BE2C (cell line): ENCODE results near the gene RNLS.

Experiments used
- DNase-seq: peaks from one replicate; pipeline ENCODE4 v3.0.0-alpha.2; 2020
- H3K27me3 ChIP-seq: fragments of 250-450 bp; sonication (Bioruptor Pico); 2 replicates; pipeline ENCODE4 v1.5.1; 2020; ENCODE audit warnings: mild to moderate bottlenecking
- H3K36me3 ChIP-seq: fragments of 250-450 bp; sonication (Bioruptor Pico); 2 replicates; pipeline ENCODE4 v1.5.1; 2020; ENCODE audit warnings: mild to moderate bottlenecking
- H3K4me1 ChIP-seq: fragments of 250-450 bp; sonication (Bioruptor Pico); 2 replicates; pipeline ENCODE4 v1.5.1; 2020
- H3K4me3 ChIP-seq: 2 replicates; pipeline ENCODE4 v1.5.1; 2011; ENCODE audit warnings: low read depth, low read length
- H3K9me3 ChIP-seq: fragments of 250-450 bp; sonication (Bioruptor Pico); 2 replicates; pipeline ENCODE4 v1.5.1; 2020
- CTCF ChIP-seq: IDR thresholded peaks from 2 replicates; pipeline ENCODE4 v1.5.1; 2012; ENCODE audit warnings: mild to moderate bottlenecking, low read depth, low read length

Gene RNLS

DNA sequence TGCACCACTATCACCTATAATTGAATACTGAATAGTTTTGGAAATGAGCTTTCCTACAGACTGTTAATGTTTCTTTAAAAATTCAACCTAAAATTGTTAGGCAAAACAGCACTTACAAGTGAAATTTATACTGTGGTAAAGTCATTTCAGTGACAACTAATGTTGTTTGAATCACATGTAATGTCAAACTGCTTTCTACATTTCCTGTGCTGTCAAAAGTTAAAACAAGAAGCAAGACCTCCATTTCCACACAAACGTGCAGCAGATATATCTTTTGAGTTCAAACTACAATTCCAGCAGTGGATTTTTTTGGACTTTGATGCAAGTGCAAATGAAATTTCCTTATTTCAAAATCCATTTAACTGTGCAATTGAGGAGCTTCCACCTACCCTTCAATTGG, 199.8 kb downstream of the RNLS start:
- TF ChIP-seq CTCF: no peak
- peaks cover 38% of the 10 kb centered on the region for H3K4me1 ChIP-seq
- no peaks in the 10 kb centered on the region for H3K36me3 ChIP-seq
- DNase-seq: no peak
- no peaks in the 10 kb centered on the region for H3K9me3 ChIP-seq
- no peaks in the 10 kb centered on the region for H3K27me3 ChIP-seq
- no peak overlapping the region for H3K4me3 ChIP-seq

DNA sequence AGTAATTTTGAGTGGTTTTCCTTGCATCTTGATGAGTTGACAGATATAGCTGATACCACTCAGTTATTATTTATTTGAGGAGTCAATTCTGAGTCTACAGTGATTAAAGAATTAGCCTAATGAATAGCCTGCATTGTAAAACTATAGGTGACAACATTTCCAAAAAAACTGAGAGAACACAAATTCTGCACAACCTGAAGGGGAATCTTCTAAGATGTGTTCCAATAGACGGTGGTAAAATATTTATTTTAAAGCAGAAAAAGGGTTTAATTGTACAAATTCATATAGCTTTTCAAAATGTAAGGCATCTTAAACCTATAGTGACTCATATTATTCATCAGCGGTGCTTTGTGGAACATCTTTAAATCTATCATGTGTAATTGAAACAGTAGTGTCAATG, 200.4 kb downstream of the RNLS start:
- Histone ChIP-seq H3K27me3 (no peaks in the 10 kb centered on the region), H3K36me3 (no peaks in the 10 kb centered on the region), H3K9me3 (no peaks in the 10 kb centered on the region), H3K4me3 (no peak overlapping the region), H3K4me1 (peaks cover 33% of the 10 kb centered on the region)
- TF ChIP-seq CTCF: no peak
- DNase-seq: no peak

GRCh38 chr10:88379575-88379974, 203.5 kb downstream of the RNLS start:
- peak; percentile 24 for DNase-seq
- Histone ChIP-seq H3K4me3 (no peak overlapping the region), H3K27me3 (no peaks in the 10 kb centered on the region), H3K36me3 (no peaks in the 10 kb centered on the region), H3K9me3 (no peaks in the 10 kb centered on the region), H3K4me1 (peaks cover 11% of the 10 kb centered on the region)
- TF ChIP-seq CTCF: no peak

GRCh38 chr10:88377510-88377909, 205.6 kb downstream of the RNLS start:
- H3K4me1 ChIP-seq: peaks cover 7% of the 10 kb centered on the region
- no peak overlapping the region for H3K4me3 ChIP-seq
- no peaks in the 10 kb centered on the region for H3K9me3 ChIP-seq
- no peaks in the 10 kb centered on the region for H3K36me3 ChIP-seq
- H3K27me3 ChIP-seq: no peaks in the 10 kb centered on the region
- TF ChIP-seq CTCF: no peak
- no peak for DNase-seq

DNA sequence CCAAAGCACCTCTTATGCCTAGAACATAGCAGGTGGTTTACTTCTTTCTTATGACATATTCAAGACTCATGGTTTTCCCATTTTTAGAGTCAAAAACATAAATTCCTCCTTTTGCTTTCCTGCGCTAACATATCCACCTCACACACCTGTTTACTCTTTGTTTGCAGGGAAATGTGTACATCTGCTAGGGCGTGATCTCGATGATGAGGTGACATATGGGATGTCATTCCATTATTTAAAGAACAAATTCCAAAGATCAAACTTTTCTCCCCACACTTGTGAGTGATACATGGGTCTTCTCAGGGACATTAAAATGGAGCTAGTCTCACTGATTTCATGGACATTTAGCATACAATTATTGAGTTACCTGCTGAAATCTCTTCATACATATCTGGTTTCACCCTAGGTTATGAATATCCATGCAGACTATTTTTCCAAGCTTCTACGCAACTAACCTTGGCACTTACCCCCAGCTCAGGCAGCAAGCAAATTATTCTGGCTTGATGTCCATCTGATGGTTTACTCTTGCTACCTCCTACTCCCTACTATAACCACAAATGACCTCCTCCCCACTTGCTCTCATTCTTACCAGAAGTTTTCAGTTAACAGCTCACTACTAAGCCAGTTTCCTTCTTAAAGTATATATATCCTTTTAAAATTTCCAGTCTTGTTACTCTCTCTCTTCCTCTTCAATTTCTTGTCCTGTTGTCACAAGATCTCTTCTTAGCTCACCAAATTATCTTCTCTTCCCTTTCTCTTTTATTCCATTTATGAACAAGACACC, 208.5 kb downstream of the RNLS start:
- Histone ChIP-seq H3K27me3 (no peaks in the 10 kb centered on the region), H3K36me3 (no peaks in the 10 kb centered on the region), H3K4me3 (no peak overlapping the region), H3K4me1 (peaks cover 8% of the 10 kb centered on the region), H3K9me3 (no peaks in the 10 kb centered on the region)
- no peak for TF ChIP-seq CTCF
- DNase-seq: no peak

DNA sequence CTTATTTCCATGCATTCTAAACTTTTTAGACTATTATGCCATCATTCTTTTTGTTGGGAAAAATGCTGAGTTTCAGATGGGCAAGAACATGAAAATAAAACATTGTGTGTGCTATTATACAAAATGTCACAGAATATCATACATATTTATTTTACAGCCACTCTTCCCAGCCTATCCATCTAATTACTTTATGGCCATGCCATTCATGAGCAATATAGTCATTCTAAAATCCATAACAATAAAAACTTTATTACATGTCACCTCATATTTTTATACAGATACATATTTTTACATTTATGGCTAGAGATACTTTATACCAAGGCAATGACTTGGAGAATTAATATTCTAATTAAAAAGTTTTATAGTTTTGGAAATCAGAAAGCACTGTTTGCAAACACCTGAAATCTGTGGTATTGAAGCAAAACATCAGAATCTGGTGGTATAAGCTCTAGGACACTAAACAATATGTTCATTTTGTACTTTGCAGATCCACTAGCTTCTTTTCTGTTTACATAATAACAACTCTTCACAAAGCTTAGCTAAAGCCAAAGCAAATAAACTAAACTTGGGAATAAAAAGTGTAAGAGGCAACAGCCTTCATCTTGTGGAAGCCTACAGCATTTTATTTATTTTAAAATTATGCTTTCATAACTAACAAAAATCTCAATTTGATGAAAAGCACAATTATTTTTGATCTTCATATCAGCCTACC, 210.1 kb downstream of the RNLS start:
- TF ChIP-seq CTCF: no peak
- peaks cover 5% of the 10 kb centered on the region for H3K4me1 ChIP-seq
- H3K4me3 ChIP-seq: no peak overlapping the region
- no peaks in the 10 kb centered on the region for H3K9me3 ChIP-seq
- H3K36me3 ChIP-seq: no peaks in the 10 kb centered on the region
- no peak for DNase-seq
- H3K27me3 ChIP-seq: no peaks in the 10 kb centered on the region
